Amygdala (tissue), 56 donors: ENCODE results near the gene MTF1.

Experiments used
- DNase-seq, 56 donors: peaks; one replicate each; lab custom pipeline; 2025; lab: John Stamatoyannopoulos, UW

Gene MTF1

DNA sequence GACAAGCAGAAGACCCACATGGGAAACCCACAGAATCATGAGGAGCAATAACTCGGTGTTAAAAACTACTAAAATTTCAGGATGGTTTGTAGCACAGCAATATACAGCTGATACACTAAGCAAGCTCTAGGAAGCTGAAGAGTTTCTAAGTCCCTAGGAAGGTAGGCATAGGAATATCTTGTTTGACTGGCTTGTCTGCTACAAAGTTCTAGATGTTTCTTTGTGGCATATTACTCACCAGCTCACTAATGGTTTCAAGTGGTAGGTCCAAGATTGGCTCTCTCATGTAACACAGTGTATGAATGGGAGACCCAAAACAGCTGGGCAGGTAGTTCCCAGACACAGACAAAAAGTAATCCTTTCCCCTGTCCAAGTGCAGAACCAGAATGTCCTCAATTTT lies 13.3 kb upstream of the MTF1 start:
- DNase-seq: no peak

DNA sequence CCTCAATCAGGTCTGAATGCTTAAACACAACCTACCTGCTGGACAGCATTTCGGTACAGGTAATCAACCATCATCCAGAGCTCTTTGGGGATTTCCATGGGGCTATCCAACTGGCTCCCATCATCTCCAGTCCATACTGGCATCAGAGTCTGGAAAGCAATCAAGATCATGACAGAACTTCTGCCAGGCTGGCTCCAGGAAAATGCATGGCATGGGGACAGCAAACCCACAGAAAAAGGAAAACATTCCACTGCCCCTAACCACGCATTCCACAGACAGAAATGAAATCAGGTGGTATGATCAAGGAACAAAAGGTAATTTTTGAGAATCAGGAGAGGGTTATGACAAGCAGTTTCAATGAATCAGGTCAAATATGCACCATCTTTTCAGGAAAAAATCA lies 9.1 kb upstream of the MTF1 start:
- DNase-seq: no peak

DNA sequence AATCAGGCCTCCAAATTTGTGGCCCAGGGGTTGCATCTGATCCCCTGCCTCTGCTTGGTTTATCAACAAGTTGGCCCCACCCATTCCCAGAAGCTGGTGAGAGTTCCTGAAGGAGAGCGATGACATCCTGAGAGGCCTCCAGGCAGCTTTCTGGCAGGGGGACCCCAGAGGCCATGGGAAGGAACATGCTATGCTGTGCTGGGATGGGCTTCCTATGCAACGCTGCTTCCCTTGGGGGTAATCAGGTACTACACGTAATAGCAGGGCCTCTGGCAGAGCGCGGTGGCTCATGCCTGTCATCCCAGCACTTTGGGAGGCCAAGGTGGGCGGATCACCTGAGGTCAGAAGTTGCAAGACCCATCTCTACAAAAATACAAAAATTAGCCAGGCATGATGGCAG lies 8.4 kb upstream of the MTF1 start:
- no peak for DNase-seq

DNA sequence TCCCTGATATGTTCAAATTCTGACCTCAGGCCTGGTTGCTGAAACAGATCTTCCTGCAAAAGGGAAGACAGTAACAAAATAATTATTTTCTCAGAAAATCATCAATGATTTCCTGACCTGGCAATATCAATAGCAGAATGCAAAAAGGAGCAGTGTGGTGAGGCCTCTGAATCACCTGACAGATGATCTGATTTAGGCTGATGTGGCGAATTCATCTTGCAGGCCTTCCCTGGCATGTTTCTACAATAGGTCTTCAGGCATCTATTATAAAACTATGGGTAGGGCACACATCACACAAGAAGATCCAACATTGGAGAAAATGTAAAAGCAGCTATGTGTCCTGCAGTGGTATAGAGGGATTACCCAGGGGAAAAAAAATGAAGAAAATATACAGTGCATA lies 7.1 kb upstream of the MTF1 start:
- no peak for DNase-seq

DNA sequence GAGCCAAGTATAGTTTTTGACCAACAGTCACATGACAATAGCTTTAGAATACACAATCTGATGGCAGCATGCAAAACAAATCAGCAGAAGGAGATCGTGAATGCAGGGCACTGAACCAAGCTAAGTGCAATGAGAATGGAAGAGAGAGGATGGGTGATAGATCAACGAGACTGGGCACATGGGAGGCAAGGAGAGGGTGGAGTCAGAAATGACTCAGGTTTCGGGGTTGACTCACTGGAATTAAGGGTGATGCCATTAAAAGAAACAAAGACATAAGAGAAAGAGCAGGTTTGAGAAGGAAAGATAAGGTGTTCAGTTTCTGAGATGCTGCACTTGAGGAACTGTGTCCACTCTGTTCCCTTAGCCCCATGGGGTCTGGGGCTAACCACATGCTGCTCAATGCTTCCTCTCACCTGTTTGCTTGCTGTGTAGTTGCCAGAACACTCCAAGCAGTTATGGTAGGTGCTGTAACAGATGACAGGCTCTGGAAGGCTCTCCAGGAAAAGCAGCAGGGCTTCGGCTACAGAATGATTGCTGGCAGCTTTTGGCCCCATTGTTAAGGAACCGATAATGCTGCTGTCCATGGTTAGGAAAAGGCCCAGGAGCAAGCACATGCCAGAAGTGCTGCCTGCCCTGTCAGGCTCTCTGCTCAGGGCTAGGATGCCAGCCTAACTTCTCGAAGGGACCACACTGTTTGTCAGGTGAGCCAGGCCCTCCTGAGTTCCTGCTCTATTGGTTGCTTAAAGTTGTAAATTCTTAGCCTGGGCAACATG lies 6.1 kb upstream of the MTF1 start:
- no peak for DNase-seq

DNA sequence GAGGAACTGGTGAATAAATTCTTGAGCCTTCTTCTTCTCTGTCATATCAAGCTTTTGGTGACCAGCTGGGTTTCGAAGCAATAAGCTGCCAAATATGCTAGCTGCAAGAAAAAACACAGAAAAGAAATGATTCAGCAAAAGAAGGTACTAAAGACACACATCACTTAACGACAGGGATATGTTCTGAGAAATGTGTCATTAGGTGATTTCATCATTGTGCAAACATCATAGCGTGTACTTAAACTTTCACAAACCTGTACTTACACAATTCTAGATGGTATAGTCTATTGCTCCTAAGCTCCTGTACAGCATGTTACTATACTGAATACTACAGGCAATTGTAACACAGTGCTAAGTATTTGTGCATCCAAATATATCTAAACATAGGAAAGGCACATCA lies 2.9 kb upstream of the MTF1 start:
- DNase-seq: no peak

DNA sequence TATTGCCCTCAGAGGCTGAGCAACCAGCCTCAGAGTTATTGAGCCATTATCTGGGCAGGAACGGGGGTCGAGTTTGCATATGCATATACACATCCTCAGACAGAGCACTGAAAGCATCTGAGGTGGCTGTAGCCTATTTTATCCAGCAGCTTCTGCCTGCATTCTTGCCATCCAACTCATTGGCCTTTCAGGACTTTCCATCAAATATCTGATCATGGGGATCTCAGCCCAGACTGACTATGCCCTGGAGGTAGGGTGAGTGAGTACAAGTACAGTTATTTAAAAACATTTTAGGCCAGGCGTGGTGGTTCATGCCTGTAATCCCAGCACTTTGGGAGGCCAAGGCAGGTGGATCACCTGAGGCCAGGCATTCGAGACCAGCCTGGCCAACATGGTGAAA lies 1.8 kb upstream of the MTF1 start:
- DNase-seq: no peak

DNA sequence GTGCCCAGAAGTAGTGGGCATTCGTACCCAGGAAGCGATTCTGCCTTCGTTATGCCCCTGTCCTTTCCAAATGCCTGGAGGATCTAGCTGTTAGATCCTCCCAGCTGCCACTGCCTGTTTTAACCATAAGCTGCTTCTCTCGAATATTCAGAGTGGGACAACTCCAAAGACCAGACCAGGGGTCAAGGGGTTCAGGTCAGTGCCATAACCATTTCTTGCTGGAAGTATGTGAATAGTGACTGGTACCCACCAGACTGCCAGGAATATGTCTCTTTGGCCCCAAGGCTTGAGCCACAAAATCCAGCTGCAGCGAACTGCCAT lies 914 bp upstream of the MTF1 start:
- no peak for DNase-seq

DNA sequence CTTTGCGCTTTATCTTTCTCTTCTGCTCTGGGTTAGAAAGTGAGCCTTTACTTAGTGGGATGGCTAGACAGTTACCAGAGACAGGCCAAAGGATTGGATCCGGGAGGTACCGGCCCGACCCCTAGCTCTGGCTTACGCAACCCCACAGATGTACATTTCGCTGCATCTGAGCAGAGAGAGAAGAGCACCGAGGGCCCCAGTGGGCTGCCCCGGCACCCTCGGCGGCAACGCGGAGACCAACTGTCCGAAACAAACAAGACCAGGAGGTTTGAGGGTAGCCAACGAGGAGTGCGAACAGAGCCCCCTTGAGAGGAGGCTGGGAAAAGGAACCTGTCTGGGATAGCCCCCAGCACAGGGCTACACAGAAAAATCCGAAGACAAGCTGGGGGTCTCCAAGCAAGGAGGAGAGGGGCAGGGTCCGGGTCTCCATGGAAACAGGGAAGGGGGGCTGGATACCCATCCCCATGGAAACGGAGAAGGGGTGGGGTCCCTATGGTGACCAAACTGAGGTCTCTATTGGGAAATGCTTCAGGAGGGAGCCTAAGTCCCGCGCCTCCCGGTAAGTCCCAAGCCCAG lies 373 bp downstream of the MTF1 start:
- DNase-seq: peak in 4 of 56 donors; percentile 27 to 59 (median 28)

DNA sequence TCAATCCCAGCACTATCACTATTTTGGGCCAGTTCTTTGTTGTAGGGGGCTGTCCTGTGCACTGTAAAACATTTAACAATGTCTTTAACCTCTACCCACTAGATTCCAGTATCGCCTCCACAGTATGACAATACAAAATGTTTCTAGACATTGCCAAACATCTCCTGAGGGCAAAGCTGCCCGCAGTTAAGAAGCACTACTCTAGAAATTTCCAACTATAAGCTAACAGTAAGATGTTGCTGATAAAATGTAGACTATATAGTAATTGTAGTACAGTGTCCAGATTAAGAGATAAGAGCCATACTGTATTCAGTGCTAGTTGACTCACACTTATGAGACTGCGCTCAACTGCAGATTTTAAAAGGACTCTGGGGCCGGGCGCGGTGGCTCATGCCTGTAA lies 5.0 kb downstream of the MTF1 start:
- no peak for DNase-seq

DNA sequence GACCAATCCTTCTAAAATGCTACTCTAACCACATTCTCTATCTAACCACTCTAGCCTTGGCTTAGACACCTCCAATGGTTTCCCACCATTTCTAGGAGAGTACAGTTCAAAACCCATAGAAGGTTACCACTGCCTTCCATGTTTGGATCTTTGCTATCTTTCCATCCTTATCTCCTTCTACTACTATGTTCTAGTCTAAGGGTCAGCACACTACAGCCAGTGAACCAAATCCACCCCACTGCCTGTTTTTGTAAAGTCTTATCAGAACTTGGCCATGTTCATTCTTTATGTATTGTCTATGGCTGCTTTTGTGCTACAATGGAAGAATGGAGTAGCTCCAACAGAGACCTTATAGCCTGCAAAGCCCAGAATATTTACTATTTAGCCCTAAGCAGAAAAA lies 6.2 kb downstream of the MTF1 start:
- no peak for DNase-seq

DNA sequence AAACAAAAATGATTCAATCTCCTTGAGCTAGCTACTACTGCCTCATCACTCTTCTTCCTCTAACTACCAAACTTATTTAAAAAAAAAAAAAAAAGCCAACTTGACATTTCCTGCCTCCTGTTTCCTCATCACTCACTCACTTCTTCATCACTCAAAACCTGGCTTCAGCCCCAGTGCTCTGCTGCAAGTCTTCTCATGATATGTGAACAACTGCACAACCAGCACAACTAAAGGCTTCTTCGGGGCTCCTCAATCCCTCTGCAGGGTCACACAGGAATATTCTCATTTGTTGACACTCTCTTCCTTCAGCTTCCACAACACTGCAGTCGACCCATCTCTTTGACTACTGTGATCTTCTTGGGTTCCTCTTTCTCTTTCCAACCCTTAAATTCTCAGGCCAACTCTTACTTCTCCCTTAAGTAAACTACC lies 7.6 kb downstream of the MTF1 start:
- DNase-seq: no peak

DNA sequence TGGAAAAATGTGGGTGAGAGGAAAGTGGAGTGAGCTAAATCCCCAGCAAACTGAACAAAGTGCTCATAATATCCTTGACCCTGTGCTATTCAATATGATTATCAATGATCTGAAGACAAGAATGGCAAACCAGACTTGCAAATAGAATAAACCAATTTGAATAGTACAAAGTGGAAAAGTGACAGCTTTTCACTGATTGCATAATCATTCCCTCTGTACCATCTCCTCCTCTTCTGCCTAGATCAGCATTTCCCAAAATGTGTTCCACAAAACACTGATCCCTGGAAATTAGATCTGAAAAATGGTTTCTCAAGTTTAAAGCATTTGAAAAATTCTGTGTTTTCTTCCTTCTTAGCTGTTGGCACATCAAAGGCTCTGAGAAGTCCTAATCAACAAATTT lies 8.1 kb downstream of the MTF1 start:
- DNase-seq: no peak

DNA sequence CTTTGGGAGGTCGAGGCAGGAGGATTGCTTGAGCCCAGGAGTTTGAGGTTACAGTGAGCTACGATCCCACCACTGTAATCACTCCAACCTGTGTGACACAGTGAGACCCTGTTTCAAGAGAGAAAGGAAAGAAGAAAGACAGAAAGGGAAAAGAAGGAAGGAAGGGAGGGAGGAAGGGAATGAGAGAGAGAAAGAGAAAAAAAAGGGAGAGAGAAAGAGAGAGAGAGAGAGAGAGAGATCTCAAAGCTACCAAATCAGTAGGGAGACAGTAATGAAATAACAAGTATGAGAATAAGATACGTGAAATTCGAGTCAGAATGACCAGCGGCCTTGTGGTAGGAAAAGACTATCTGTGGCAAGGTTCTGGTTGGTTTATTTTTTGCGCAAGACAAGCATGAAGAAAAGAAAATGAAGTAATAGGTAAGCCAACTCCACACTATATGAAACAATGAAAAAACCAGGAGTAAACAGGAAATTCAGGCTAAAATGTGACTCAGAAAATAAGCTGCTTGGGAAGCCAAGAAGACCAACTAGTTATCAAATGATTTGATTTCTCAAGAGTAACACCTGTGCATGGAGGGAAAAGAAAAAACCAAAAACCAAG lies 8.9 kb downstream of the MTF1 start:
- no peak for DNase-seq

DNA sequence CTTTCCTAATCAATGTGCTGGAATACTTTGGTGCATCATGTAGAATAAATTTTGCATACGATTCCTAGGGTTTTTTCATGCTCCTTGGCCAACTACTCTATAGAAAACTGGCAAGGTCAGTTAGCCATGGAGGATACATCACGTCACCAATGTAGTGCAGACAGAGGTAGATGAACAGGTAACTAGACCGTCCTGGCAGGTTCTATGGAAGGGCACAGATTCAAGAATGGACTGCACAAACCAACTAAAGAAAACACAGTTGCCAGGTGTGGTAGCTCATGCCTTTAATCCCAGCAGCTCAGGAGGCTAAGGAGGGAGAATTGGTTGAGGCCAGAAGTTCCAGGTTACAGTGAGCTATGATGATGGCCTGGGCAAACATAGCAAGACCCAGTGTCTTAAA lies 9.9 kb downstream of the MTF1 start:
- DNase-seq: no peak

DNA sequence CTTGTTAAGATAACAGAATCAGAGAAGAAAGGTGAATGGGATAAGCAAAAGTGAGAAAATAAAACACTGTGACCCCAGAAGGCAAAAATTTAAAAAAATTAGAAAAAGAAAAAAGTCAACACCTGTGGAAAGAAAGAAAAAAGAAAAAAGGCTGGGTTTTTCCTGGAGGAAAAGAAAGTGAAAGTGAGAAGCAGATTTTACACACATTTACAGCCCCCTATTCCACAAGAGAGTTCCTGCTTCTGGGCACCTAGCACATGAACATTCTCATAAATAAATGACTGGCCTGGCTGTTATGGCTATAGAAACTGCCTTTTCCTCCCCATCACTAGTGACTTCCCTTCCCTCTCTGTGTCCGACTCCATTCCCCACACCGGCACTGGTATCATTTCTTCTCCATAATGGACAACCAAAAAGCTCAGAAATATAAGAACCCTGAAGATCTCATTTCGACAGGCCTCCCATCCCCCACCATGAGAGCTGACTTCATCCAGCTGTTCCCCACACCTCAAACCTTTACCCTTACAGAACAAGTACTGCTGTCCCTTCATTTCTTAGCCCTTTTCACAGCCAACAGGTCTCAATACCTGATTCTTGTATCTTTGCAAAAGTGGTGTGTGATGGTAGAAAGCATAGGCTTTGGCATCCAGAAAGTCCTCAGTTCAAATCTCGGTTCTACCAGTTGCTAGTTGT lies 12.6 kb downstream of the MTF1 start:
- no peak for DNase-seq

DNA sequence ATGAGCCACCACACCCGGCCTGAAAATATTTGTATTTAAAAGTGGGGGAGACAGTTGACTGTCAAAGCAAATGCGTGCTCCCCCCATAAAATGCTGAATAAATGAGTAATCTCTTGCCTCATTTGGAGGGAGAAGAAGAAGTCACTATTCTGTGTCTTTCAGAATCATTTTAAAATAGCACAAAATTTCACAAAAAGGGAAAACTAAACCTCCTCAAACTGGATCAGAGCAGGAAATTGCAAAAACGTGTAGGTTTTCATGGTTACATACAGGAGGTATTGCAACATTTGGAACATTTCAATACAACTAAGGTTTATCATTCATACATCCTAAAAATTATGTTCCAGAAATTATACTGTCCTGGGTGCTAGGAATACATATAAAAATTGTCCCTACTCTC lies 13.6 kb downstream of the MTF1 start:
- no peak for DNase-seq

DNA sequence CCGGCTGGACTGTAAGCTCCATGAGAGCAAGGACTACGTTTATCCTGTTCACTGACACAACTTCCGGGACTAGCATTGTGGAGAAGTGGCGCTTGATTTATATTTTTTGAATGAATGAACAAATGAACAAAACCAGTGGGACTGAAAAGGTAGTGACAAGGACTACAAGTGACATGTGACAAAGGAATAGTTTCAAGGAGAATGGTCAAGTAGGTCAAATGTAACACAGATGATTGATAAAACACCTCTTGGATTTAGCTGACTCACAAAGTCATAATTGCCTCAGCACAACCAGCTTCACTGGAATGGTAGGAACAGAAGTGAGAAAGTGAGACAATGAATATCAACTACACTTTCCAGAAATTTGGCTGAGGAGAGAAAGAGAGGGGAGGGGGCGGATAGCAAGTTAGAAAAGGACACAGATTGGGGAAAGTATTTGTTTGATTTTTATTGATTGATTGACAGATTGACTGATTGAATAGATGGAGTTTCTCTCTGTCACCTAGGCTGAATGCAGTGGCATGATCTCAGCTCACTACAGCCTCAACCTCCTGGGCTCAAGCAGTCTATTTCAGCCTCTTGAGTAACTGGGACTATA lies 14.2 kb downstream of the MTF1 start:
- no peak for DNase-seq

DNA sequence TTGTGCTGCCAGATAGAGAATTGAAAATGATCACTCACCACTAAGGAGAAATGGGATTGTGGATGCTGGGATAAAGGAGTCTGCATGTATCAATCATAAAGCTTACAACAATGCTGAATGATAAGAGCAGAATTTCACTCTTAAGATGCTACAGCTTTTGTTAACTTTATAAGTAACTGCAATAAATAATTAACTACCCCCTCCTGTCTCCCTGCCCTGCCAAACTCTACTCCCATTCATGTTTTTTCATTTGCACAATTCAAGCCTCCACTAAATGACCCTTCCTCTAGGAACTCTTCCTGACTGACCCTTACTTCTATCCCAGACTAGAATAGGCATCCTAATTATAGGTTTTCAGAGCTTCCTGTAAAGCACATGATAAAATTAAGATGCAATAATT lies 14.9 kb downstream of the MTF1 start:
- no peak for DNase-seq

DNA sequence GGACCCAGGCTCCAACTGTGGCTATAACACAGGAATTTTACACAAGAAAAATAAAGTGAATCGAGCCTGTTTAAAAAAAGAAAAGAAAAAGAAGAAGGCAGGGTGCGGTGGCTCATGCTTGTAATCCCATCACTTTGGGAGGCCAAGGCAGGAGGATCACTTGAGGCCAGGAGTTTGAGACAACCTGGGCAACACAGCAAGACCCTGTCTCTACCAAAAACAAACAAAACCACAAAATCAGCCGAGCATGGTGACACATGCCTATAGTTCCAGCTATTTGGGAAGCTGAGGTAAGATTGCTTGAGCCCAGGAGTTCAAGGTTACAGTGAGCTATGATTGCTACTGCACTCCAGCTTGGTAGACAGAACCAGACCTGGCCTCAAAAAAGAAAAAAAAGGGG lies 17.7 kb downstream of the MTF1 start:
- DNase-seq: no peak

DNA sequence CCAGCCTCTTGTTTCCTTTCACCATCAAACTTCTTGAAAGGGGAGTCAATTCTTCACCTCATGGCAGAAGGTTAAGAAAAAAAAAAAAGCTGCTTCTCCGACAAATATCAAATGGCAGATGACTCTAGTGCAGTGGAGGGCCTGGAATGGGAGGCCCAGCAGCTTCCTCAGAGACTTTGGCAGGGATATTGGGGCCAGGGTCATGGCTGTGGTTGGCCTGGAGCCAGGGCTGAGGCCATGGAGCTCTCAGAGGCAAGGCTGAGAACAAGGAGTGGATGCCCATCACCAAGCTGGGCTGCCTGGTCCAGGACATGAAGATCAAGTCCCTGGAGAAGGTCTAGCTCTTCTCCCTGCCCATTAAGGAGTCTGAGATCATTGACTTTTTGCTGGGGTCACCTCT lies 18.7 kb downstream of the MTF1 start:
- DNase-seq: no peak
